ENCODE measurements around the gene DGCR8. TPM values are rescaled to one million over a fixed set of nuclear protein-coding genes. Genes with fewer than 3 reads are reported as not detected.

Gene DGCR8
- total RNA-seq, 1 donor from 2014 or later = 29.0 TPM

GRCh38 chr22:20086763-20087162 lies 6.7 kb downstream of the DGCR8 start:
- DNase-seq (ENCODE audit: low read depth) = no peak
- Histone ChIP-seq H3K9me3 (ENCODE audit: insufficient read depth, low read depth, low read length) (no peaks in the 10 kb centered on the region), H3K4me3 (ENCODE audit: insufficient read depth, low read depth, low read length) (no peak overlapping the region), H3K9ac (ENCODE audit: low read length) (no peak overlapping the region), H3K27ac (ENCODE audit: low read depth, low read length) (no peak overlapping the region), H3K4me1 (ENCODE audit: insufficient read depth, low read length) (peaks cover 8% of the 10 kb centered on the region), H3K27me3 (ENCODE audit: insufficient read depth, low read length) (no peaks in the 10 kb centered on the region), H3K36me3 (ENCODE audit: insufficient read depth, low read length) (peaks cover 49% of the 10 kb centered on the region), H3K4me2 (ENCODE audit: low read length) (no peak overlapping the region), H4K20me1 (ENCODE audit: insufficient read depth, low read length) (peaks cover 97% of the 10 kb centered on the region), H3K79me2 (ENCODE audit: insufficient read depth, low read length) (peaks cover 98% of the 10 kb centered on the region), H2AFZ (ENCODE audit: low read depth, low read length) (no peak overlapping the region)
- no peak overlapping the region for H3K27ac Mint-ChIP-seq (ENCODE audit: unreplicated experiment)
- no peak overlapping the region for H3K4me3 Mint-ChIP-seq (ENCODE audit: unreplicated experiment)
- FAIRE-seq = no peak
- no peaks in the 10 kb centered on the region for H3K27me3 Mint-ChIP-seq (ENCODE audit: low read depth, unreplicated experiment)
- no peaks in the 10 kb centered on the region for H3K9me3 Mint-ChIP-seq (ENCODE audit: unreplicated experiment)
- TF ChIP-seq CTCF (IDR thresholded peaks at IDR 0.05; ENCODE audit: insufficient read depth, low read depth, low read length) = no peak
- TF ChIP-seq EZH2 (IDR thresholded peaks at IDR 0.05; ENCODE audit: insufficient read depth, low read length) = no peak
- H3K36me3 Mint-ChIP-seq (ENCODE audit: low read depth, unreplicated experiment) = peaks cover 32% of the 10 kb centered on the region
- peaks cover 24% of the 10 kb centered on the region for H3K4me1 Mint-ChIP-seq (ENCODE audit: low read depth, unreplicated experiment)

- peaks cover 57% of the 10 kb centered on the region for H3K36me3 ChIP-seq (ENCODE audit: insufficient read depth, low read length)
- no peak overlapping the region for H3K4me3 Mint-ChIP-seq (ENCODE audit: unreplicated experiment)
- peaks cover 98% of the 10 kb centered on the region for H3K79me2 ChIP-seq (ENCODE audit: insufficient read depth, low read length)
These were observed 7.5 kb downstream of the DGCR8 start for GRCh38 chr22:20087319-20088262.

More at GRCh38 chr22:20087319-20088262, 7.5 kb downstream of the DGCR8 start:
- H4K20me1 ChIP-seq (ENCODE audit: insufficient read depth, low read length) = peaks cover 99% of the 10 kb centered on the region
- peaks cover 5% of the 10 kb centered on the region for H3K4me1 ChIP-seq (ENCODE audit: insufficient read depth, low read length)
- H3K4me2 ChIP-seq (ENCODE audit: low read length) = no peak overlapping the region
- DNase-seq (ENCODE audit: low read depth) = no peak
- Mint-ChIP-seq H3K27me3 (ENCODE audit: low read depth, unreplicated experiment) (no peaks in the 10 kb centered on the region), H3K4me1 (ENCODE audit: low read depth, unreplicated experiment) (peaks cover 18% of the 10 kb centered on the region), H3K9me3 (ENCODE audit: unreplicated experiment) (no peaks in the 10 kb centered on the region), H3K36me3 (ENCODE audit: low read depth, unreplicated experiment) (peaks cover 35% of the 10 kb centered on the region), H3K27ac (ENCODE audit: unreplicated experiment) (peak overlapping the region; percentile 55)
- no peaks in the 10 kb centered on the region for H3K27me3 ChIP-seq (ENCODE audit: insufficient read depth, low read length)
- no peaks in the 10 kb centered on the region for H3K9me3 ChIP-seq (ENCODE audit: insufficient read depth, low read depth, low read length)
- no peak overlapping the region for H2AFZ ChIP-seq (ENCODE audit: low read depth, low read length)
- H3K9ac ChIP-seq (ENCODE audit: low read length) = no peak overlapping the region
- TF ChIP-seq EZH2 (IDR thresholded peaks at IDR 0.05; ENCODE audit: insufficient read depth, low read length) (no peak), CTCF (IDR thresholded peaks at IDR 0.05; ENCODE audit: insufficient read depth, low read depth, low read length) (no peak)
- H3K4me3 ChIP-seq (ENCODE audit: insufficient read depth, low read depth, low read length) = no peak overlapping the region
- no peak overlapping the region for H3K27ac ChIP-seq (ENCODE audit: low read depth, low read length)
- no peak for FAIRE-seq

All from astrocyte (in vitro differentiated cells and primary cell).